Breast epithelium (tissue), 4 donors: ENCODE data around the gene FAM3B. TPM values are rescaled to one million over a fixed set of nuclear protein-coding genes. Genes with fewer than 3 reads are reported as not detected.

ENCODE experiments used
- DNase-seq, 2 donors: peaks; one replicate each; pipeline ENCODE4 v3.0.0-alpha.2; 2019; ENCODE audit warnings: low spot score in 2 of 2
- H3K27ac ChIP-seq, 2 donors: fragments of 200-600 bp; sonication (generic) in 1 of 2; one replicate each; pipeline ENCODE4 v1.5.1; 2016 to 2019; ENCODE audit warnings: mild to moderate bottlenecking in 1 of 2
- H3K27me3 ChIP-seq, 2 donors: fragments of 200-600 bp; sonication (generic) in 1 of 2; one replicate each; pipeline versions ENCODE4 v1.5.1 to v1.6.0; 2017 to 2019; ENCODE audit warnings: control low read depth in 1 of 2, mild to moderate bottlenecking in 1 of 2
- H3K36me3 ChIP-seq: fragments of 200-600 bp; one replicate; pipeline ENCODE4 v1.5.1; 2019
- H3K4me1 ChIP-seq, 2 donors: fragments of 200-600 bp; sonication (generic); one replicate each; pipeline ENCODE4 v1.5.1; 2016 to 2019; ENCODE audit warnings: control low read depth in 1 of 2
- H3K4me3 ChIP-seq, 3 donors: fragments of 200-600 bp; sonication (generic); 1 replicate in 2 of 3; 2 replicates in 1 of 3; pipeline ENCODE4 v1.5.1; 2016 to 2019; ENCODE audit warnings: mild to moderate bottlenecking in 3 of 3, moderate library complexity in 2 of 3
- H3K9me3 ChIP-seq, 2 donors: fragments of 200-600 bp; sonication (generic) in 1 of 2; one replicate each; pipeline ENCODE4 v1.5.1; 2016 to 2019; ENCODE audit warnings: control low read depth in 1 of 2
- POLR2A ChIP-seq: fragments of 450-650 bp; IDR thresholded peaks from one replicate; pipeline ENCODE4 v1.6.1; 2016; ENCODE audit warnings: antibody characterized with exemption, mild to moderate bottlenecking, moderate library complexity
- POLR2AphosphoS5 ChIP-seq, 3 donors: sonication (generic); formaldehyde crosslinking; IDR thresholded peaks; one replicate each; pipeline ENCODE4 v1.6.1; 2017; ENCODE audit warnings: antibody characterized with exemption in 3 of 3
- intact Hi-C: fragments of 100-400 bp; cut with DNase I; formaldehyde crosslinking; loops from one replicate; pipeline ENCODE4 v1.15.1; 2023; ENCODE audit warnings: low total_unique reads
- total RNA-seq, 3 donors: library from RNA; depleted of rRNA; stranded (reverse); fragments of >200 nt; gene quantifications; one replicate each; pipeline ENCODE4 v1.1.0, GENCODE V29; 2016
- TF ChIP-seq, protein P1 (sequence below), 3 donors: fragments of 450-650 bp; IDR thresholded peaks; one replicate each; pipeline ENCODE4 v1.5.1; 2016 to 2017; ENCODE audit warnings: antibody characterized with exemption in 3 of 3, mild to moderate bottlenecking in 3 of 3, moderate library complexity in 3 of 3

The FAM3B gene
- total RNA-seq, 3 donors from 2014 or later: 1.6 to 13.6 (median 10.5) TPM

DNA sequence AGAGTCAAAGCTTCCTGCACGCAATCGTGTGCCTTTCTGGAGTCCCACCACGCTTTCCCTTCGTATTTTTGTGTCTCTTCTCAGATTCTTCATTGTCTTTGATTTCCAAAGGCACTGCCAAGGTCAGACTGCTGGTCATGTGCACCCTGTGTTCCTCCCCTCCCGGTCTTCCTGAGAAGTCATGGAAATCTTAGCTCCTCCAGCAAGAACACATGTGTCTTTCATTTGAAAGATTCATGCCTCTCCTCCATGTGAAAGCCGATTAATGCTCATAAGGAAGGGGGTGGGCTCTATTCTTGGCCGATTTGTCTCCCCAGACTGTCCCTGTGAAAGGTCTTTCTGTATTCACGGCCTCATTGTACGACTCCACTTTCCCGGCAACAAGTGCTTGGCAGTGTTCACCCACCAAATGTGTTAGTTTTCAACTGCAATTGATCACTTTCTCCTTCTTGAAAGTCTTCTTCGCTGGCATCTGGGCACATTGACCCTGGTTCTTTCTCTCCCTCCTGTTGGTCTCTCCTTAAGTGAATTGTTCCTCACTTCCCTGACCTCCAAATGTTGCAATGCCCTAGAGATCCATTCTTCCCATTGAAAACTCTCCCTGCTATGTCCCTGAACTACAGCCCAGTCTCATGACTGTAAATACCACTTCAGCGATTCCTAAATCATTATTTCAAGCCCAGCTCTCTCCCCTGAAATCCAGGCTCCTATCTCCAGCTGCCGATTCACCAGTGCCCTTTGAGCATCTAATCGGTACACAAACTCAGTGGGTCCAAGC, 70.6 kb downstream of the FAM3B start:
- no peak overlapping the region for H3K4me3 ChIP-seq
- peak in 1 of 2 donors; percentile 28 for DNase-seq
- H3K27me3 ChIP-seq: no peaks in the 10 kb centered on the region
- TF ChIP-seq POLR2AphosphoS5 (IDR thresholded peaks at IDR 0.05) (no peak), POLR2A (no peak)
- TF ChIP-seq, protein P1, sequence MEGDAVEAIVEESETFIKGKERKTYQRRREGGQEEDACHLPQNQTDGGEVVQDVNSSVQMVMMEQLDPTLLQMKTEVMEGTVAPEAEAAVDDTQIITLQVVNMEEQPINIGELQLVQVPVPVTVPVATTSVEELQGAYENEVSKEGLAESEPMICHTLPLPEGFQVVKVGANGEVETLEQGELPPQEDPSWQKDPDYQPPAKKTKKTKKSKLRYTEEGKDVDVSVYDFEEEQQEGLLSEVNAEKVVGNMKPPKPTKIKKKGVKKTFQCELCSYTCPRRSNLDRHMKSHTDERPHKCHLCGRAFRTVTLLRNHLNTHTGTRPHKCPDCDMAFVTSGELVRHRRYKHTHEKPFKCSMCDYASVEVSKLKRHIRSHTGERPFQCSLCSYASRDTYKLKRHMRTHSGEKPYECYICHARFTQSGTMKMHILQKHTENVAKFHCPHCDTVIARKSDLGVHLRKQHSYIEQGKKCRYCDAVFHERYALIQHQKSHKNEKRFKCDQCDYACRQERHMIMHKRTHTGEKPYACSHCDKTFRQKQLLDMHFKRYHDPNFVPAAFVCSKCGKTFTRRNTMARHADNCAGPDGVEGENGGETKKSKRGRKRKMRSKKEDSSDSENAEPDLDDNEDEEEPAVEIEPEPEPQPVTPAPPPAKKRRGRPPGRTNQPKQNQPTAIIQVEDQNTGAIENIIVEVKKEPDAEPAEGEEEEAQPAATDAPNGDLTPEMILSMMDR (IDR thresholded peaks at IDR 0.05): no peak
- intact Hi-C loops: loop anchor here (10.0 kb wide), 1 partner anchor 562 kb away; no protein-coding TSS in a partner anchor
- peaks cover 0 to 4% of the 10 kb centered on the region in 2 donors for H3K4me1 ChIP-seq
- no peaks in the 10 kb centered on the region for H3K36me3 ChIP-seq
- H3K9me3 ChIP-seq: no peaks in the 10 kb centered on the region
- peak overlapping the region; percentile 72 to 89 for H3K27ac ChIP-seq

DNA sequence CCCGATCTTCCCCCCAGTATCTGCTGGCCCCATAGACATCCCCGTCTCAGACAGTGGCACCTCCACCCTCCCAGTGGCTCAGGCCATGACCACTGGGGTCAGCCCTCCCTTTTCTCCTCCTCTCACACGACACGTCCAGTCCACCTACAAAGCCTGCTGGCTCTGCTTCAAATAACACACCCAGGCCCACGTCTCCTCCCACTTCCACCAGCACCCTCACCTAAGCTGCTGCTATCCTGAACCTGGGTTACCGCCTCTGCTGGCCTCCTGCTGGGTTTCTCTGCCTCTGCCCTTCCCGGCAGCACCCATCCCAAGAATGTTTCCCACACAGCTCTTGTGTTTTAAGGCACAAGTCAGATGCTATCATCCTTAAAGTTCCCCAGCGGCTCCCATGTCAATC, 71.2 kb downstream of the FAM3B start:
- DNase-seq: peak in 1 of 2 donors; percentile 15
- intact Hi-C loops: loop anchor here (10.0 kb wide), 1 partner anchor 563 kb away; no protein-coding TSS in a partner anchor
- H3K4me3 ChIP-seq: no peak overlapping the region
- H3K4me1 ChIP-seq: peaks cover 0 to 4% of the 10 kb centered on the region in 2 donors
- H3K9me3 ChIP-seq: no peaks in the 10 kb centered on the region
- H3K27me3 ChIP-seq: no peaks in the 10 kb centered on the region
- H3K27ac ChIP-seq: peak overlapping the region; percentile 72 to 89
- no peaks in the 10 kb centered on the region for H3K36me3 ChIP-seq
- TF ChIP-seq, protein P1 (IDR thresholded peaks at IDR 0.05): no peak
- TF ChIP-seq POLR2A (no peak), POLR2AphosphoS5 (IDR thresholded peaks at IDR 0.05) (no peak)

DNA sequence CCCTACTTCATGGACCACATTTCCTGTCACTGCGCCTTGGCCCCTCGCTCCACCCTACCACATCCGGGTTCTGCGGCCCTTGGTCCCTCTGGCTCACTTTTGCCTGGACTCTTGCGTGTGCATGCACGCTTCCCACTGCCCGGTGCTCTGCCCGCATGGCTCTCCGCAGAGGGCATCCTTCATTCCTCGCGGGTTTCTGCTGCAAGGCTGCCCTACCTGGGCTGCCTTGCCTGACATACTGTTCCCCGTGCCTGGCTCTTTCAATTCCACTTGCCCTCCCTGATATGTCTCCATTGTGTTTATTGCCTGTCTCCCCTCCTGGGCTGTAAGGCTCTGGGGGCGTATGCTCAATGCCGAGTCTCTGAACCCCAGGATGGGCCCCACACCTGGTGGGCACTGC, 71.7 kb downstream of the FAM3B start:
- Histone ChIP-seq H3K9me3 (no peaks in the 10 kb centered on the region), H3K27ac (peak overlapping the region; percentile 72 to 89), H3K36me3 (no peaks in the 10 kb centered on the region), H3K27me3 (no peaks in the 10 kb centered on the region), H3K4me3 (no peak overlapping the region), H3K4me1 (peaks cover 0 to 4% of the 10 kb centered on the region in 2 donors)
- intact Hi-C loops: loop anchor here (10.0 kb wide), 1 partner anchor 563 kb away; no protein-coding TSS in a partner anchor
- TF ChIP-seq, protein P1 (IDR thresholded peaks at IDR 0.05): no peak
- no peak for TF ChIP-seq POLR2AphosphoS5 (IDR thresholded peaks at IDR 0.05)
- no peak for TF ChIP-seq POLR2A
- no peak for DNase-seq

DNA sequence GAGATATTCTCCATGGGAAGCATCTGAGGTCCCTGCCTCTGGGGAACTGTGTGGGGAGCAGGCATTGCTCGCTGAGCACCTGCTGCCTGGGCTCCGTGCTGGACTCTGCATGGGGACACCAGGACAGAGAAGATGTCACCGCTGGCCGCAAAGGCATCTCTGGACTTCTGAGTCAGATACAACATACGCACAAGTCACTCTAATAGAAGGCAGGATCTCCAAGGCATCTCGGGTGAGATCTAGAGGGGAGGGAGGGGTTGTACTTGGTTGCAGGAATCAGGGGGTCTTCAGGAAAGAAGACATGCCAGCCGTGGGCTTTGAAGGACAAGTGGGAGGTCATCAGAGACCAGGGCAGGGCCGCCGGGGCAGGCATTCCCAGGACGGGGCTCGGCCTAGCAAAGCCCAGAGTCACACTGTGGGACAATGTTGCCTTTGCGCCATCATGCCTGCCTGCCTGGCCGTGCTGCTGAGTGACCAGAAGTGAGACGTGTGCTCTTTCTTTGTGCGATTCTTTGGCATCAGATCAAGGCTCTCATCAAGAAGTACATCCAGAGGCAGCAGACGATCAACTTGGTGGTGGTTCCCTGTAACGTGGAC, 73.5 kb downstream of the FAM3B start:
- intact Hi-C loops: no loop called here
- Histone ChIP-seq H3K4me1 (peaks cover 0 to 4% of the 10 kb centered on the region in 2 donors), H3K4me3 (no peak overlapping the region), H3K27ac (no peak overlapping the region), H3K36me3 (no peaks in the 10 kb centered on the region), H3K27me3 (no peaks in the 10 kb centered on the region), H3K9me3 (no peaks in the 10 kb centered on the region)
- TF ChIP-seq POLR2AphosphoS5 (IDR thresholded peaks at IDR 0.05) (no peak), POLR2A (no peak)
- TF ChIP-seq, protein P1 (IDR thresholded peaks at IDR 0.05): no peak
- DNase-seq: peak in 1 of 2 donors; percentile 33
